SKM-1 (cell line): ENCODE results near the gene NPM1.
"Not testable (repeated sequence)": the region's sequence is repeated elsewhere in the genome, so short reads cannot be mapped to it uniquely, and the experiment has no call there.

Experiments used
- DNase-seq: peaks from one replicate; lab custom pipeline; 2025; ENCODE audit not compliant: unreplicated experiment; lab: John Stamatoyannopoulos, UW

The NPM1 gene, protein sequence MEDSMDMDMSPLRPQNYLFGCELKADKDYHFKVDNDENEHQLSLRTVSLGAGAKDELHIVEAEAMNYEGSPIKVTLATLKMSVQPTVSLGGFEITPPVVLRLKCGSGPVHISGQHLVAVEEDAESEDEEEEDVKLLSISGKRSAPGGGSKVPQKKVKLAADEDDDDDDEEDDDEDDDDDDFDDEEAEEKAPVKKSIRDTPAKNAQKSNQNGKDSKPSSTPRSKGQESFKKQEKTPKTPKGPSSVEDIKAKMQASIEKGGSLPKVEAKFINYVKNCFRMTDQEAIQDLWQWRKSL

DNA sequence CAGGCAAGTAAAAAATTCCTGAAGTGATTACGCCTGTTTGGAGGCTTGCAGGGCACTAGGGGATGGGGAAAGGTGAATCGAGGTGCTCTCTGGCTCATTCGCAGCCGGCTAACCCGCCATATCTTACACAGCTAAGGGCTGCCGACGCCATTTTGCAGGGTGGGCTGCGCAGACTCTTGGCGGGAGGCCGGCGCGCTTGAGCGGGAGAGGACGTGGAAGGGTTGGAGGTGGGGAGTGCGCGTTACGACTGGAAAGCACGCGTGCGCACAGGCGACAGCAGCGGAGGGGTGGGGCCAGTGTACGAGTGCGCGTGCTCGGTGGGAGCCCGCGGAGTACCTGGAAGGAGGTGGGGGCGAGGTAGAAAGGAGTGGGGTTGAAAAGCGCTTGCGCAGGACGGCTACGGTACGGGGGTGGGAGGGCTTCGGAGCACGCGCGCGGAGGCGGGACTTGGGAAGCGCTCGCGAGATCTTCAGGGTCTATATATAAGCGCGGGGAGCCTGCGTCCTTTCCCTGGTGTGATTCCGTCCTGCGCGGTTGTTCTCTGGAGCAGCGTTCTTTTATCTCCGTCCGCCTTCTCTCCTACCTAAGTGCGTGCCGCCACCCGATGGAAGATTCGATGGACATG lies at the start of gene NPM1:
Gene NPM1, plus strand, starts transcription at position 505 of the 625 bp plus-strand sequence. Its CDS starts 100 bp downstream, at position 605.
- DNase-seq = peak; percentile 98

DNA sequence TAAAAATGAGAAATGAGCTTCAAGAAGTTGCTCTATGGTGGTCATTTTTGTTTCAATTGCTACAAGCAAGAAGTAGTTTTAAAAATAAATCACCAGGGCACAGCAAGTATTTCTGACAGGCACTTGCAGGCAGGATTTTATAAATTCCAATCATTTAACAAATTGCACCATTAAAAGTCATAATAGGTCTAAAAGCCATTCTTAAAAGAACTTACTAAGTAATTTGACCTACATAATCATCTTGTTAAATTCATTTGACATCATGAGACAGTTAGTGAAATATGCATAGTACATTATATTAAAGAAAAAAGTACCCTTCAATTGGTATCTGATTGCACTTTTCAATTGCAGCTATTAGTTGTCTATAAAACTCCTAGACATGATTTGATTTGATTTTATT lies 47.6 kb upstream of the NPM1 start:
- no peak for DNase-seq

DNA sequence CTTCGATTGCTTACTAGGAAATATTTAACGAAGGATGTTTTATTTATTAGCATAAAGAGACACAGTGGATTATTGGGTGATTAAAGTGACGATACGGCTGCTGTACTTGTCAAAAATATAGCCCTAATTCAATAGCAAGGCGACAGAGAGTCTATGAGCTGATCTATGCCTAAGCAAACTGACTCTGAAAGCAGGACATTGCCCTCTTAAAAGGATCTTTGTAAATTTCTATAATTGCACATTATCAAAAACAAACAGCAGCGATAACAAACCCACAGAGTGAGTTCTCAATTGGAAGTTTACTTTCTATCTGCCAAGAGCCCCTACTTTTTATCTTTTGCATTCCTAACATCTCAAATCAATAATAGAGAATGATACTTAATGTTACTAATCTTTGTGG lies 47.2 kb upstream of the NPM1 start:
- DNase-seq = no peak

DNA sequence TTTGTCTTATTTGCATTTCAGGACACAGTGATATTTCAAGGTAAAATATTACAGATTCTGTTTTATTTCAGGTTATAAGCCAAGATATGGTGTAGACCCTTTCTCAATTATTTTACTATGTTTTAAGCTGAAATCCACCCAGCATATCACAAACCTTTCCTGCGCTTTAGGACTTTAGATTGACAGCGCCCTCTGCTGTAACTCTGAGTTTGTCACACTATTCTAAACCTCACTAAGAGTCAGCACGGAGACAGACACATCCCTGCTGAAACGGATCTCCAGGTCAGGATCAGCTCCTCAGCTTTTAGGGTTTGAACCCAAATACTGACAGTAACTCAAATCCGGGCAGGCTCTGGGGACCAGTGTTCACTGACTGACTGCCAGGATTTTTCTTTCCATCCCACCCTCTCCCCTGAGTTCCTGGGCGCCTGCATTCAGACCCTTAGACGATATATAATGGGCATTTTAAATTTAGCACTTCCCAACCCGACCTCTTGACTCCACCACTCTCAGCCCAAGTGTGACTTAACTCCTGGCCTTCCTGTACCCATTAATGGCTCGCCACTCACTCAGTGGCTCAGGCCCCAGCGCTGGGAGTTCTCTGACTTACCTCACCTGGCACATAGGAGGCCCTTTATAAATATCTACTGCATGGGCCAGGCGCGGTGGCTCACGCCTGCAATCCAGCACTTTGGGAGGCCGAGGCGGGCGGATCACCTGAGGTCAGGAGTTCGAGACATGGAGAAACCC lies 45.1 kb upstream of the NPM1 start:
- DNase-seq = peak; percentile 61

DNA sequence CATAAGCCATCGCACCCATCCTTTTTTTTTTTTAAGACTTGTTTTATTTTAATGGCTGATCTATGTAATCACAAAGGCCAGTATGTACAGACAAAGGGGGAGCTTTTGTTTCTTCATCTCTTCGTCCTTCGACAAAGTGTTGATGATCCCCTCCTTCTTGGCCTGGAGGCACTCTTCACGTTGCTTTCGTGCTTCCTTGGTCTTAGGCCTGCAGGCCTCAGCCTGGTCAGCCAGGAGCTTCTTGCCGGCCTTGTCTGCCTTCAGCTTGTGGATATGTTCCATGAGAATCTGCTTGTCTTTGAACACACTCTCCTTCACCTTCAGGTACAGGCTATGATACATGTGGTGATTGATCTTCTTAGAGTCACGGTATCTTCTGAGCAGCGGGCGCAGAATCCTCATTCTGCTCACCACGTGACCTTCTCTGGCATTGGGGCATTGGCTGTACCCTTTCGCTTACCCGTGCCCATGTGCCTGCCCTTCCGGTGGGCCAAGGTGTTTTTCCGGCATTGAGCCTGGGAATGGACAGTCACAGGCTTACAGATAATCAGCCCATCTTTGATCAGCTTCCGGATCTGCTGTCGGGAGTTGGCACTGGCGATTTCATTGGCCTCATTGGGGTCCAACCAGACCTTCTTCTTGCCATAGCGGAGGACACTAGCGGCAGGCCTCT lies 42.6 kb upstream of the NPM1 start:
- no peak for DNase-seq

DNA sequence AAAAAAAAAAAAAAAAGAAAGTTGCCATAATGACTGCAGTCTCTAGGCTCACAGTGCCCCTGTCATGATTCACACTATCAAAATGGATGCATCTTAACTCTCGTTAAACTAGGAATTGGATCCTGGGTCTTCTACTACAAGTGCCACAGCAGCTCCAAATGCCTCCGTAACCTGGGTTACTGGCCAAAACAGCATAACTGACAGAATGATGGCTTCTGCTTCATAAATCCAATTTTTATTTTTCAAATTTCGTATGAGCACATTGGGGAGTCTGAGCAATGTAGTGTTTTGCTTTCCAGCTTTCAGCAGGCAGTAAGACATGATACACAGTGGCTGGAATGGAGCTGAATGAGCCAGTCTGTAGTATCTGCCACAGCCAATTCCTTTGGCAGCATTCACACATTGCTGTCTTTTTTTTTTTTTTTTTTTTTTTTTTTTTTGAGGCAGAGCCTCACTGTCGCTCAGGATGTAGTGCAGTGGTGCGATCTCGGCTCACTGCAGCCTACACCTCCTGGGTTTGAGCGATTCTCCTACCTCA lies 36.0 kb upstream of the NPM1 start:
- DNase-seq = no peak

DNA sequence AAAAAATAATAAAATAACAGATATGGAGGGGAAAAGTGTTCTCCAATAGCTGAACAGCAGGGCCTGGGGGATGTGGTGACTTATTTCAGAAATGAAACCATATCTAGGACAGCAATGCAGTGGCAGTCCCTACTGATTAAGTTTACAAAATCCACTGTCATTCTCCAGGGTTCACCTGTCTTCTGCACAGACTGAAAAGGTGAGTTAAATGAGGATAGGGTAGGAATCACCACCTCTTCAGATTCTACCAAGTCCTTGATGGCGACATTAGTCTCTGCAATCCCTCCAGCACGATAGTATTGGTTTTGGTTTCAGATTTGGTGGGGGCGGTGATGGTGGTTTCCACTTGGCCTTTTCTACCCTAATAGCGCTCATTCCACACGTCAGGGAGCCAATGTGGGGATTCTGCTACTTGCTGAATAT lies 32.3 kb upstream of the NPM1 start:
- no peak for DNase-seq

DNA sequence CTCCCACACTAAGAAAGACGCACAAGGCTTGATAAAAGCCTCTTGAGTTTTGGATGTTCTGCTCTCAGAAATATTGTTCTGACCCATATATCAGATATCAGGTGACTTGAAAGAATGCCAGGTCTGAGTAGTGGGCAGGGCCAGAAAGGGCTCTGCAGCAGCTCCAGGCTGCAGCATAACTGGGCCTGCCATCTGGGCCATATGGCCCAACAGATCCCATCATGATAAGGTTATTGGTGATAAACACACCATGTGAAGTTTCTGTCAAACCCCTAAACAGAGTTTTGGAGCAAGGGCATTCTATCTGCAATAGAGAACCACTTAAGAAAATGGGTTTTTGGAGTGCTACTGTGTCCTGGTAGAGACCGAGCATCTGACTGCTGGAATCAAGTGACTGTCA lies 29.8 kb upstream of the NPM1 start:
- no peak for DNase-seq

DNA sequence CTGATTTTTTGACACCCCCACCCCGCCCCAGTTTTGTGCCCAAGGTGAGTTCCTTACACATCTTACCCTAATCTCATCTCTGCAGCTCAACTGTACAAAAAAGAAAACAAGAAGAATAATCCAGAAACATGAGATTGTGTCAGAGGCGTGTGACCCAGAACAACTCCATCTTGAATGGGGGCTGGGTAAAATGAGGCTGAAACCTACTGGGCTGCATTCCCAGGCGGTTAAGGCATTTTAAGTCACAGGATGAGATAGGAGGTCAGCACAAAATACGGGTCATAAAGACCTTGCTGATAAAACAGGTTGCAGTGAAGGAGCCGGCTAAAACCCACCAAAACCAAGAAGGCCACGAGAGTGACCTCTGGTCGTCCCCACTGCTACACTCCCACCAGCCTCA lies 26.5 kb upstream of the NPM1 start:
- not testable (repeated sequence) for DNase-seq

DNA sequence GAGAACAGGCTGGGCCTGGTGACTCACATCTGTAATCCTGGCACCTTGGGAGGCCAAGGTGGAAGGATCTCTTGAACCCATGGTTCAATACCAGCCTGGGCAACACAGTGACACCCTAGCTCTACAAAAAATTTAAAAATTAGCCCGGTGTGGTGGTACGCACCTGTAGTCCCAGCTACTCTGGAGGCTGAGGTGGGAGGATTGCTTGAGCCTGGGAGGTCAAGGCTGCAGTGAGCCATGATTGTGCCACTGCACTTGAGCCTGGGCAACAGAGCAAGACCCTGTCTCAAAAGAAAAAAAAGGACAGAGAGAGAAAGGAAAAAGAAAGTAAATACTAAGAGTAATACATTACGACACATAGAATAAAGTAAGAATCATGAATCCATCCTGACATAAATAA lies 24.4 kb upstream of the NPM1 start:
- not testable (repeated sequence) for DNase-seq

DNA sequence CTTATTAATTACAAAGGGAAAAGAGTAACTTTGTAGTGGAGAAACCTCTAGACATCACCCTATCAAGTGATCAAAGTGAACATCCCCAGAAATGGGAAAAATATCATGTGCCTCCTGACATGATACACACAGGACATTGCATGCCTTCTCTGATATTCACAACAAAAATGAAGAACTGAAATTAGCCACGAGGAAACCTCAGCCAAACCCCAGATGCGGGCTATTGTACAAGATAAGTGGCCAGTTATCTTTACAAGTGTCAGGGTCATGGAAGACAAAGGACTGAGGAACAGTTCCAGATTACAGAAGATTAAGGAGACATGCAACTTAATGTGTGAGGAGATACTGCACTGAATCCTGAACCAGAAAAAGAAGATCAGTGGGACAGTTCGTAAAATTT lies 23.8 kb upstream of the NPM1 start:
- no peak for DNase-seq

DNA sequence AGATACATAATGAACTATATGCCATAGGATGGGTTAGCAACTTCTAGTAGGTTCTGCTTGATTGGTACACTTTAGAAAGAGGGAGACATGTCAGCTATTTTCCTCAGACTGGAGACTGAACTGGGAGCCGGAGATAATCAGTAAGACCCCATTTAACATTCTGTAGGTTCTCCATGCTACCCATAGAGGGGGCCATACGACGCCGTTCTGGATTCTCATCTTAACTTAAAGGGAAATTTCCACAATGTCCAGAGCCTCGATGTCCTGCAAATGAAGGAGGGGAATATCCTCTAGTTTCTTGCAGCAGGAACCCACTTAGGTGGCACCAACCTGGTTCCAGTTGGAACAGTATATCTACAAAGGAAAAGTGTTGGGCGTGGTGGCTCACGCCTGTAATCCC lies 22.3 kb upstream of the NPM1 start:
- no peak for DNase-seq

DNA sequence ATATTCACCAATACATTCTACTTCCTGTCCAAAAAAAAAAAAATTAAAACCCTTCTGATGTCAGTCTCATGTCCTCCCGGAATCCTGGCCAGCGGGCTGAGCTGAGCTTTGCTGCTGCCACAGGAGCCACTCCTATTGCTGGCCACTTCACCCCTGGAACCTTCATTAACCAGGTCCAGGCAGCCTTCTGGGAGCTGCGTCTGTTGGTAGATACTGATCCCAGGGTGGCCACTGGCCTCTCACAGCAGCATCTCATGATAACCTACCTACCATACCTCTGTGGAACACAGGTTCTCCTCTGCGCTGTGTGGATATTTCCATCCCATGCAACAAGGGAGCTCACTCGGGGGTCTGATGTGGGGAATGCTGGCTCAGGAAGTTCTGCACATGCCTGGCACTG lies 21.0 kb upstream of the NPM1 start:
- DNase-seq = no peak

DNA sequence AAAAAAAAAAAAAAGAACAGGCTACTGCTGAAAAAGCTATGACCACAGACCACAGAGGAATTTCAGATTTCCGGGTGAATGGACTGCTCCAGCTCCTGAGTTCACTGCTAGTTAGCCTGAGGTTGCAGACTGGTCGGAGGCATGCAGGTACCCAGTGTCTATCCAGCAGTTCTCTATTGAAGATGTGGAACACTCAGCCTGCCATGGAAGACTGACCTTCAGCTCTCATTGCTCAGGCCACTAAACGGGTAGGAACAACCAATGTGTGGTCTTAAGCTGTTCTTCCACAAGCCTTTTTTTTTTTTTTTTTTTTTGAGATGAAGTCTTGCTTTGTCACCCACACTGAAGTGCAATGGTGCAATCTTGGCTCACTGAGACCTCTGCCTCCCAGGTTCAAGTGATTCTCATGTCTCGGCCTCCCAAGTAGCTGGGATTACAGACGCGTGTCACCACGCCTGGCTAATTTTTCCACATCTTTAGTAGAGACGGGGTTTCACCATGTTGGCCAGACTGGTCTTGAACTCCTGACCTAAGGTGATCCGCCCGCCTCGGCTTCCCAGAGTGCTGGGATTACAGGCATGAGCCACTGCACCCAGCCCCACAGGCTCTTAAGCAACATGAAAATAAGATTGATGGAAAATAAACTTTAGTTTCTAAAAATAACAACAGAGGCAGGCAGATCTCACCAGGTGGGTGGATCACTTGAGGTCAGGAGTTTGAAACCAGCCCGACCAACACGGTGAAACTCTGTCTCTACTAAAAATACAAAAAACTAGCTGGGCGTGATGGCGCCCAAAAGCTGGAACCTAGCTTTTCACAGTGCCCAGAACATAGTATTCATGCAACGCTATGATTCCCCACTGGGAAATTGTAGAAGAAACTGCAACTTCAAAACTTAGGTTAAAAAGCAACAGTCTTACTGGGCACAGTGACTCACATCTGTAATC lies 20.0 kb upstream of the NPM1 start:
- no peak for DNase-seq

DNA sequence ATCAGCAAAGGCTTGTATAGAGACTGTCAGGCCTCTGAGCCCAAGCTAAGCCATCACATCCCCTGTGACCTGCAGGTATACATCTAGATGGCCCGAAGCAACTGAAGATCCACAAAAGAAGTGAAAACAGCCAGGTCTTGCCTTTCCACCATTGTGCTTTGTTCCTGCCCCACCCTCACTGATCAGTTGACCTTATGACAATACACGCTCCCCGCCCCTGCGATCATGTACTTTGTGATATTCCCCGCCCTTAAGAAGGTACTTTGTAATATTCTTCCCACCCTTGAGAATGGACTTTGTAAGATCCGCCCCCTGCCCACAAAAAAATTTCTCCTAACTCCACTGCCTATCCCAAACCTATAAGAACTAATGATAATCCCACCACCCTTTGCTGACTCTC lies 18.6 kb upstream of the NPM1 start:
- DNase-seq = no peak

DNA sequence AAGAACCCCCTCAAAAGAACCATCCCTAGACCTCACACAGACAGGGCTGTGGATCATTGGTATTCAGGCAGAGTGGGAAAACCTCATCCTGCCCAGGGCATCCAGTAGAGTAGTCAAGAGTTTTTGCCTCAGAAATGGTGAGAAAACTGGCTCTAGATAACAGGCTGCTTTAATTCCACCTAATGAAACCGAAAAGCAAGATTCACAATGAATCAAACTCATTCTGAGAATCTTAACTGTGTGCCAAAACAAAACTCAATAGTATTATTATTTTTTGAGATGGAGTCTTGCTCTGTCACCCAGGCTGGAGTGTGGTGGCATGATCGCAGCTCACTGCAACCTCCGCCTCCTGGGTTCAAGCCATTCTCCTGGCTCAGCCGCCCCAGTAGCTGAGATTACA lies 17.8 kb upstream of the NPM1 start:
- DNase-seq = no peak

DNA sequence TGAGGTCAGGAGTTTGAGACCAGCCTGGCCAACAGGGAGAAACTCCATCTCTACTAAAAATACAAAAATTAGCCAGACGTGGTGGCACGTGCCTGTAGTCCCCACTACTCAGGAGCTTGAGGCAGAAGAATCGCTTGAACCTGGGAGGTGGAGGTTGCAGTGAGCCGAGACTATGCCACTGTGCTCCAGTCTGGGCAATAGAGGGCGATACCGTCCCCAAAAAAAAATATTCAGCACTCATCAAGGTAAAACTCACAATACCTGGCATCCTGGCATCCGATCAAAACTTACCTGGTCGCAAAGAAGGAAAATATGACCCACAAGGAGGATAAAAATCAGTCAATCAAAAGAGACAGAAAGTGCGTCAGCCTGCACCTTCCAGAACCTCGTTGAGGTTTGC lies 16.8 kb upstream of the NPM1 start:
- DNase-seq = not testable (repeated sequence)

DNA sequence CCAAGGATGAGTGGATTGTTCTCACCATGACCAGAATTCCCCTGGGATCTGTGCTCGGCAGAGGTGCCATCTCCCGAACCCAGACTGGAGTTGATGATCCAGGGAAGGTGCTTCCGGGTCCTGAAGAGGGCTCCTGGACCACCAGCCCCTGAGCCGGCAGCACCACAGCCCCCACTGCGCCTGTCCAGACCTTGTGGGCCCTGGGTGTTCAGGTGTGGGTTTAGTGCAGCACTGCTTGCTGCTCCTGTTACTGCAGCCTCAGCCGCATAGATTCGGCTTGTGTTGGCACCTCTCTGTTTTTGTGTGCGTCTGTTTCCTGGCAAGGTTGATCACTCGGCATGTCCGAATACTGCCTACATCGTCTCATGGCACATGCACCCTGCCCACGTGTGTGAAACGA lies 16.3 kb upstream of the NPM1 start:
- no peak for DNase-seq

DNA sequence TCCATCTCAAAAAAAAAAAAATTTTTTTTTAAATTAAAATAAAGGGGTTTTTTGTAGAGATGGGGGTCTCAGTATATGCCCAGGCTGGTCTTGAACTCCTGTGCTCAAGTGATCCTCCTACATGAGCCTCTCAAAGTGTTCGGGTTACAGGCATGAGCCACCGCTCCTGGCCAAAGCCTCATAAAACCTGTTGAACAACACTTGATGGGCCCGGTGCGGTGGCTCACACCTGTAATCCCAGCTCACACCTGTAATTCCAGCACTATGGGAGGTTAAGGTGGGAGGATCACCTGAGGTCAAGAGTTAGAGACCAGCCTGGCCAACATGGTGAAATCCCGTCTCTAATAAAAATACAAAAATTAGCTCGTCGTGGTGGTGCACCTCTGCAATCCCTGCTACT lies 7.7 kb upstream of the NPM1 start:
- no peak for DNase-seq

DNA sequence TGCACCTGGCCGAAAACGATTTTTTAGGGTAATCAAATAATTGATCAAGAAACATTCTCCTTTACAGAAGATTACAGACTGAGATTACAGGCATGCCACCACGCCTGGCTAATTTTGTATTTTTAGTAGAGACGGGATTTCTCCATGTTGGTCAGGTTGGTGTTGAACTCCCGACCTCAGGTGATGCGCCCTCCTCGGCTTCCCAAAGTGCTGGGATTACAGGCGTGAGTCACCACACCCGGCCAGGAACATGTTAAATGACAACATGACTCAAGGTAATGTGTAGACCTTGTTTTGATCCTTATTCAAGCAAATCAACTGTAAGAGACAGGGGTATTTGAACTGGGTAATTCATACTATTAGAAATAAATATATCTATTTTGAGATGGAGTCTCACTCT lies 3.2 kb upstream of the NPM1 start:
- not testable (repeated sequence) for DNase-seq
